ENCODE measurements around the gene CMC4. TPM values are rescaled to one million over a fixed set of nuclear protein-coding genes. Genes with fewer than 3 reads are reported as not detected.

The CMC4 gene
- total RNA-seq, 1 donor from 2014 or later = 28.1 TPM

GRCh38 chrX:155027509-155028066 is 43.3 kb downstream of the CMC4 start:
- TF ChIP-seq, protein P1, sequence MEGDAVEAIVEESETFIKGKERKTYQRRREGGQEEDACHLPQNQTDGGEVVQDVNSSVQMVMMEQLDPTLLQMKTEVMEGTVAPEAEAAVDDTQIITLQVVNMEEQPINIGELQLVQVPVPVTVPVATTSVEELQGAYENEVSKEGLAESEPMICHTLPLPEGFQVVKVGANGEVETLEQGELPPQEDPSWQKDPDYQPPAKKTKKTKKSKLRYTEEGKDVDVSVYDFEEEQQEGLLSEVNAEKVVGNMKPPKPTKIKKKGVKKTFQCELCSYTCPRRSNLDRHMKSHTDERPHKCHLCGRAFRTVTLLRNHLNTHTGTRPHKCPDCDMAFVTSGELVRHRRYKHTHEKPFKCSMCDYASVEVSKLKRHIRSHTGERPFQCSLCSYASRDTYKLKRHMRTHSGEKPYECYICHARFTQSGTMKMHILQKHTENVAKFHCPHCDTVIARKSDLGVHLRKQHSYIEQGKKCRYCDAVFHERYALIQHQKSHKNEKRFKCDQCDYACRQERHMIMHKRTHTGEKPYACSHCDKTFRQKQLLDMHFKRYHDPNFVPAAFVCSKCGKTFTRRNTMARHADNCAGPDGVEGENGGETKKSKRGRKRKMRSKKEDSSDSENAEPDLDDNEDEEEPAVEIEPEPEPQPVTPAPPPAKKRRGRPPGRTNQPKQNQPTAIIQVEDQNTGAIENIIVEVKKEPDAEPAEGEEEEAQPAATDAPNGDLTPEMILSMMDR (IDR thresholded peaks at IDR 0.05; ENCODE audit: borderline replicate concordance) = no peak
- Histone ChIP-seq H3K36me3 (no peaks in the 10 kb centered on the region), H3K9me3 (replicated peaks) (no peaks in the 10 kb centered on the region), H3K4me1 (peaks cover 21% of the 10 kb centered on the region), H3K27ac (replicated peaks) (peak overlapping the region; percentile 97), H3K4me3 (peak overlapping the region; percentile 72), H3K27me3 (ENCODE audit: low read depth) (no peaks in the 10 kb centered on the region)
- intact Hi-C loops (cut with micrococcal nuclease) = no loop called here
- DNase-seq = no peak

GRCh38 chrX:155026727-155027508 is 44.0 kb downstream of the CMC4 start, which contains the start of gene FUNDC2:
FUNDC2 (plus strand) TSS chrX:155026844; CDS start chrX:155026939, 95 bp downstream.
- intact Hi-C loops (cut with micrococcal nuclease) = no loop called here
- Histone ChIP-seq H3K27ac (replicated peaks) (peak within 1 kb of the TSS; percentile 97), H3K36me3 (no peaks in the 10 kb centered on the region), H3K27me3 (ENCODE audit: low read depth) (no peaks in the 10 kb centered on the region), H3K4me3 (peak within 1 kb of the TSS; percentile 72), H3K9me3 (replicated peaks) (no peaks in the 10 kb centered on the region), H3K4me1 (peaks cover 21% of the 10 kb centered on the region)
- TF ChIP-seq, protein P1 (IDR thresholded peaks at IDR 0.05; ENCODE audit: borderline replicate concordance) = no peak
- peak; percentile 93 for DNase-seq

DNA sequence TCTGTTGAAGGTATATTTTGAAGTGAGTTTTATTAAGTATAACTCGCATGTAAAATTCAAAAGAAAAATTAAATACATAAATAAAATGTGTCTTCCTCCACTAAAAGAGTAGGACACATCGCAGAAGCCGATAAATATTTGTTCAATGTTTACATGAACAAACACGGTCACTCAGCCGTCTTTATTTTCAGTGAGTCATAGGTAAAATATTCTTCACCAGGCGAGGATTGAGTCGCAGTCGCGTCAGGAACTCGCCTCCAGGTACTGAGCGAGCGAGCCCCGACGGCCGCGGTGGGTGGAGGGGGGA is 44.6 kb downstream of the CMC4 start:
- Histone ChIP-seq H3K27ac (replicated peaks) (peak overlapping the region; percentile 97), H3K4me3 (peak overlapping the region; percentile 72), H3K4me1 (peaks cover 17% of the 10 kb centered on the region), H3K27me3 (ENCODE audit: low read depth) (no peaks in the 10 kb centered on the region), H3K36me3 (no peaks in the 10 kb centered on the region), H3K9me3 (replicated peaks) (no peaks in the 10 kb centered on the region)
- intact Hi-C loops (cut with micrococcal nuclease) = no loop called here
- TF ChIP-seq, protein P1 (IDR thresholded peaks at IDR 0.05; ENCODE audit: borderline replicate concordance) = no peak
- no peak for DNase-seq

DNA sequence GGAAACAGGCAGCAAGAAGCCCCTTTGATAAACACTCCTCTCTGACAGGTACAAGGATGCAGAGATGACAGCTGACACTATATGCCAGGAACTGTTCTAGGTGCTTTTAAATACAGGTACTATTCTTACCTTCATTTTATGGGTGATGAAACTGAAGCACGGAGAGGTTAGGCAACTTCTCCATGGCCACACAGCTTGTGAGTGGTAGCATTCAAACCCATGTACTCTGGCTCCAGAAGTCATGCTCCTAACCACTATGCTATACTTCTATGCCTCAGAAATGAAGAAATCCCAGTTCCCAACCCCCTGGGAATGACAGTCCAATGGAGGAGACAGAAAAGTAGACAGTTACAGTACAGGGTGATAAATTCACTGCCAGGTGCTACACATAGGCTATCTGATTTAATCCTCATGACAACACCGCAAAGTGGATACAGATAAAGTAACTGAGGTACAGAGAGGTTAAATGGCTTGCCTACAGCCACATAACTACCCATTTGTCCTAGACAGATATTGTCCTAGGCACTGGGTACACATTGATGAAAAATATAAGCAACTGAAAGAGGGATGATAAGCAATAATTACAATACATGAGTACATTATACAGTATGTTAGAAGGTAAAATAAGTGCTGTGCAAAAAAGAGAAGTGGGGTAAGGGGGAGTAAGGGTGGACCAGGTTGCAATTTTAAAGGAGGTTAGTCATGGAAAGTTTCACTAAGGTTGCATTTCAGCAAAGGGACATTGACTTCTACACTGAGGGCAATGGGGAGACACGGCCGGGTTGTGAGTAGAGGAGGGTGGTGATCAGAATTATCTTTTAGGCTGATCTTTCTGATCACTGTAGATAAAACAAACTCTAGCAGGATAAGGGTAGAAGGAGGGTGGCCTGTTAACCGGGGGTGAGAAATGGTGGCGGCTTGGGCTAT is 46.8 kb downstream of the CMC4 start:
- TF ChIP-seq, protein P1 (IDR thresholded peaks at IDR 0.05; ENCODE audit: borderline replicate concordance) = no peak
- no peak overlapping the region for H3K4me3 ChIP-seq
- H3K4me1 ChIP-seq = peaks cover 14% of the 10 kb centered on the region
- no peaks in the 10 kb centered on the region for H3K36me3 ChIP-seq
- no peak for DNase-seq
- no peaks in the 10 kb centered on the region for H3K27me3 ChIP-seq (ENCODE audit: low read depth)
- no peak overlapping the region for H3K27ac ChIP-seq (replicated peaks)
- intact Hi-C loops (cut with micrococcal nuclease) = no loop called here
- no peaks in the 10 kb centered on the region for H3K9me3 ChIP-seq (replicated peaks)

DNA sequence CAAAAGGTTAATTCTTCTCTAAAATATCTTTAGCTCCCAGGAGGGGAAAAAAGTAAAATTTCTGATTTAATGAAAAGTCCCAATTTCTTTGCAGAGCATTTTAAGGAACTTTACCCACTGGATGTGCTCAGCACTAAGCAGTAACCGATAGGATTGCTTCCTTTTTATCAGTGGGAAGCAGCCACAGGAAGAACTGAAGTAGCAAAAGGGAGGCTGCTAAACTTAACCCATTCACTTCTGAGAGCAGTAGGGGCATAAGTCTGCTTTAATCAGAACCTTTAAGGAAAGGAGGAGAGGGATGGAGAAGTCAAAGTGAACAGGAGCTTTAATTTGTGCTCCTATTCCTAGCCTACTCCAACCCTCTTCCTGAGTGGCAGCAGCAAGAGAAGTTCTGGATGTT is 48.4 kb downstream of the CMC4 start, which contains the start of gene F8:
Gene F8 (minus strand): TSS at position 139 of the 400 bp plus-strand sequence. CDS start 171 bp downstream, outside the sequence.
- Histone ChIP-seq H3K4me1 (no peaks in the 10 kb centered on the region), H3K36me3 (no peaks in the 10 kb centered on the region), H3K27me3 (ENCODE audit: low read depth) (no peaks in the 10 kb centered on the region), H3K27ac (replicated peaks) (peak within 1 kb of the TSS; percentile 71), H3K4me3 (peak within 1 kb of the TSS; percentile 56), H3K9me3 (replicated peaks) (no peaks in the 10 kb centered on the region)
- no peak for DNase-seq
- intact Hi-C loops (cut with micrococcal nuclease) = no loop called here
- TF ChIP-seq, protein P1 (IDR thresholded peaks at IDR 0.05; ENCODE audit: borderline replicate concordance) = no peak
